ENCODE measurements around the gene IKZF3.

Gene IKZF3

DNA sequence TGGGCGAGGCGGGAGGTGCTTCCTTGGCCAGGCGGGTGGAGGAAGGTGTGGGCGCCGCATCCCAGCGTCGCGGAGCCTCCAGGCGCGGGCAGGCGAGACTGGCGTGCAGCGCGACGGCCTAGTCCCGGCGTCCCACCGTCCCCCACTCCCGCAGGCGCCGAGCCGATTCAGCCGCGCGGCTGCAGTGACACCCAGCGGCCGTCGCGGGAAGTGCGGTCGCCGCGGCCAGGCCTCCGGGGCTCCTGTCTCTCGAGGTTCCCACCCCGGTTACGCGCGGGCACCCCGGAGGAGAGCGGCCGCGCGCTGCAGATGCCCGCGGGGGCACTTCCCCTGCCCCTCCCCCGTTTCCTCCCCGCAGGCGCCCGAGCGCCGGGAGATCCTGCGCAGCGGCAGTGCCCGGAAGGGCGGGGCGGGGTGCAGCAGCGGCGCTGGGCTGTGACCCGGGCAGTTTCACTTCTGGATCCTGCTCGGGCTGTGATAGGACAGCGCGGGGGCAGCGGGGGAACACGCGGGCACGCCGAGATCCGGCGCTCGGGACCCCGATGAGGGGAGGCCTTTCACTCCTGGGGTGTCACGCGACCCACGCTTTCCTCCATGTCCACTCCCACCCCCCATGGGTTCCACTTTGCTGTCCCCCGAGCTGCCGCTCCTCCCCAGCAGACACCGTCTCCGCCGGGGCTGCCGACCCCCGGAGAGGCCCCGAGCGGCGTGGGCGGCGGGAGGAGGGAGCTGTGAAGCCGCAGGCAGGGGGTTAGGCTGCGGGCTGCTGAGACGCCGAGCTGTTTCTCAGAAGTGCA is 109.8 kb downstream of the IKZF3 start:
- peak overlapping the region; percentile 88 for H3K4me3 ChIP-seq (ENCODE audit: low read depth, low read length)
- TF ChIP-seq, protein P1, sequence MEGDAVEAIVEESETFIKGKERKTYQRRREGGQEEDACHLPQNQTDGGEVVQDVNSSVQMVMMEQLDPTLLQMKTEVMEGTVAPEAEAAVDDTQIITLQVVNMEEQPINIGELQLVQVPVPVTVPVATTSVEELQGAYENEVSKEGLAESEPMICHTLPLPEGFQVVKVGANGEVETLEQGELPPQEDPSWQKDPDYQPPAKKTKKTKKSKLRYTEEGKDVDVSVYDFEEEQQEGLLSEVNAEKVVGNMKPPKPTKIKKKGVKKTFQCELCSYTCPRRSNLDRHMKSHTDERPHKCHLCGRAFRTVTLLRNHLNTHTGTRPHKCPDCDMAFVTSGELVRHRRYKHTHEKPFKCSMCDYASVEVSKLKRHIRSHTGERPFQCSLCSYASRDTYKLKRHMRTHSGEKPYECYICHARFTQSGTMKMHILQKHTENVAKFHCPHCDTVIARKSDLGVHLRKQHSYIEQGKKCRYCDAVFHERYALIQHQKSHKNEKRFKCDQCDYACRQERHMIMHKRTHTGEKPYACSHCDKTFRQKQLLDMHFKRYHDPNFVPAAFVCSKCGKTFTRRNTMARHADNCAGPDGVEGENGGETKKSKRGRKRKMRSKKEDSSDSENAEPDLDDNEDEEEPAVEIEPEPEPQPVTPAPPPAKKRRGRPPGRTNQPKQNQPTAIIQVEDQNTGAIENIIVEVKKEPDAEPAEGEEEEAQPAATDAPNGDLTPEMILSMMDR (IDR thresholded peaks at IDR 0.05), result peak; percentile 97
- peaks cover 10% of the 10 kb centered on the region for H3K4me1 ChIP-seq
- peak overlapping the region; percentile 58 for H3K9ac ChIP-seq
- H3K79me2 ChIP-seq, result no peaks in the 10 kb centered on the region
- no peaks in the 10 kb centered on the region for H3K9me3 ChIP-seq (ENCODE audit: control insufficient read depth, low read length)
- peak overlapping the region; percentile 98 for H3K4me2 ChIP-seq (ENCODE audit: low read length)
- no peaks in the 10 kb centered on the region for H3K27me3 ChIP-seq (ENCODE audit: control insufficient read depth, insufficient read depth, low read length)
- H3K27ac ChIP-seq, result peak overlapping the region; percentile 79
- H2AFZ ChIP-seq, result peak overlapping the region; percentile 98
- H3K36me3 ChIP-seq (ENCODE audit: control insufficient read depth, insufficient read depth, low read length), result no peaks in the 10 kb centered on the region

DNA sequence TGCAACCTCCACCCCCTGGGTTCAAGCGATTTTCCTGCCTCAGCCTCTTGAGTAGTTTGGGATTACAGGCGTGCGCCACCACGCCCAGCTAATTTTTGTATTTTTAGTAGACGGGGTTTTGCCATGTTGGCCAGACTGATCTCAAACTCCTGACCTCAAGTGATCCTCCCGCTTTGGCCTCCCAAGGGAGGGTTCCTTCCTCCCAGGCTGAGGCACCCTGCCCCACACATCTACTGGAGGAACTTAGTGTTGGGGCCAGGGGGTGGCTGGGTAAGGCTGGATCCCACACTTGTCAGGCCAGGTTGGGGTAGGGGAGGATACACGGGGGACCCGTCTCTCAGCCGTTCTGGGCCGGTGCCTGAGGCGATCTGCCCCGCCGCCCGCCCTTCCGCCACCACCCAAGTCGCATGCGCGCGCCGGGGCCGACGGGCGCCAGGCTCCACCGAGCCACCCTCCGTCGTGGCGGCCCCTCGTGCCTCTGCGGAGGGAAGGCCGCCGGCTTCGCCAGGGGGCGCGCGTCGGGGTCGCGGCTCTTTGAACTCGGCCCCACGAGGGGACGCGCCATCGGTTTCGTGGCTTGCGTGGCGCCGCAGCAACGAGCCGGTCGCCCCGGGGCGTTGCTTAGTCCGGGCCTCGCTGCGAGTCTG is 110.5 kb downstream of the IKZF3 start:
- Histone ChIP-seq H3K9me3 (ENCODE audit: control insufficient read depth, low read length) (no peaks in the 10 kb centered on the region), H3K79me2 (no peaks in the 10 kb centered on the region), H3K4me2 (ENCODE audit: low read length) (peak overlapping the region; percentile 98), H3K4me1 (peaks cover 10% of the 10 kb centered on the region), H3K36me3 (ENCODE audit: control insufficient read depth, insufficient read depth, low read length) (no peaks in the 10 kb centered on the region), H3K9ac (no peak overlapping the region), H2AFZ (peak overlapping the region; percentile 98), H3K27ac (peak overlapping the region; percentile 79), H3K4me3 (ENCODE audit: low read depth, low read length) (peak overlapping the region; percentile 88), H3K27me3 (ENCODE audit: control insufficient read depth, insufficient read depth, low read length) (no peaks in the 10 kb centered on the region)
- TF ChIP-seq, protein P1 (IDR thresholded peaks at IDR 0.05), result no peak

DNA sequence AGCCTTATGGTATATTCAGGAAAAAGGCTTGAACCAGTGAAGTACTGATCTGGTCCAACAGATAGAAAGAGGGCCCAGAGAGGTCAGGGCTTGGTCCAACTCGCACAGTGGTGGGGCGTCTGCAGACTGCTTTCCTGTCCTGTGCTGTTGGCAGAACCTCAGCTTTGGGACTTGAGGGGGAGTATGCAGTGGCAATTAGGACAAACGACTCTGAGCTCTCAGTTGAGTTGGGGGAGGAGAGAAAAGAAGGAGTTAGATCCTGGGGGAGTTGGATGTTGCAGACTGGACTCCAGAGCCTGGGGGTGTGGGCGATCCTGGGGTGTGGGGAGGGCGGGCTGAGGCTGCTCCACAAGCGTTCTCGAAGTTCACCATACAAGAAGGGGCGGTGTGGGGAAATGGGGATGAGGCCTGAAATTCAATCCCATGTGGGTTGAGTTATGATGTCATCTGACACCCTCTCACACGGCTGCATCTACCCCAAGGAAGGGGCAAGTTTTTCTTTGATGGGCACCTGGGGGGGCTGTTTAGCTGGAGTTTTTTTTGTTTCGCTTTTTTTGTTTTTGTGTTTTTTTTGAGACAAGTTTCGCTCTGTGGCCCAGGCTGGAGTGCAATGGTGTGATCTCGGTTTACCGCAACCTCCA is 111.8 kb downstream of the IKZF3 start:
- Histone ChIP-seq H3K27me3 (ENCODE audit: control insufficient read depth, insufficient read depth, low read length) (no peaks in the 10 kb centered on the region), H2AFZ (no peak overlapping the region), H3K9ac (no peak overlapping the region), H3K4me2 (ENCODE audit: low read length) (no peak overlapping the region), H3K27ac (no peak overlapping the region), H3K9me3 (ENCODE audit: control insufficient read depth, low read length) (no peaks in the 10 kb centered on the region), H3K4me1 (peaks cover 10% of the 10 kb centered on the region), H3K36me3 (ENCODE audit: control insufficient read depth, insufficient read depth, low read length) (no peaks in the 10 kb centered on the region), H3K79me2 (no peaks in the 10 kb centered on the region), H3K4me3 (ENCODE audit: low read depth, low read length) (no peak overlapping the region)
- TF ChIP-seq, protein P1 (IDR thresholded peaks at IDR 0.05), result no peak

DNA sequence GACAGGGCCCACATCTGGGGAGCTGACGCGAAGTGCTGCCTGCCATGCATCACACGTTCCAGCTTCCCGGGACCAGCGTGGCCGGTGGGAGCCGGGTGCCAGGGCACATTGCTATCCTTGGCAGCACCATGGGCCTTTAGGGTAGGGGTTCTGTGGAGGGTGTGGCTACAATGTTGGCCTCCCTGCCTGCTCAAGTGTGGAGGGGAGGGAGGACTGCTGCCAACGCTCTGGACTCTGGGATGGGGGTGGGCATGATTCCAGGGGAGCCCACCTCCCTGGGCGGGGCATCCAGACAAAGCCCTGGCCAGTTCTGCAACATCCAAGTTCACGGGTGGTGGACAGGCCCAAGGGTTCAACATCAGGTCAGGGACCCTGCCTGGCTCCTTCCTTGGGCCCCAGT is 112.5 kb downstream of the IKZF3 start:
- Histone ChIP-seq H3K27ac (no peak overlapping the region), H3K9ac (no peak overlapping the region)
- TF ChIP-seq, protein P1 (IDR thresholded peaks at IDR 0.05), result no peak

More for the DNA sequence above, 112.5 kb downstream of the IKZF3 start:
- H3K36me3 ChIP-seq (ENCODE audit: control insufficient read depth, insufficient read depth, low read length), result no peaks in the 10 kb centered on the region
- H3K27me3 ChIP-seq (ENCODE audit: control insufficient read depth, insufficient read depth, low read length), result no peaks in the 10 kb centered on the region
- peaks cover 10% of the 10 kb centered on the region for H3K4me1 ChIP-seq
- no peak overlapping the region for H2AFZ ChIP-seq
- H3K79me2 ChIP-seq, result no peaks in the 10 kb centered on the region
- no peak overlapping the region for H3K4me3 ChIP-seq (ENCODE audit: low read depth, low read length)
- no peak overlapping the region for H3K4me2 ChIP-seq (ENCODE audit: low read length)
- H3K9me3 ChIP-seq (ENCODE audit: control insufficient read depth, low read length), result no peaks in the 10 kb centered on the region

Data from parathyroid adenoma (tissue), 2 donors.